Measurements from ENCODE around the gene DUSP28.

DNA sequence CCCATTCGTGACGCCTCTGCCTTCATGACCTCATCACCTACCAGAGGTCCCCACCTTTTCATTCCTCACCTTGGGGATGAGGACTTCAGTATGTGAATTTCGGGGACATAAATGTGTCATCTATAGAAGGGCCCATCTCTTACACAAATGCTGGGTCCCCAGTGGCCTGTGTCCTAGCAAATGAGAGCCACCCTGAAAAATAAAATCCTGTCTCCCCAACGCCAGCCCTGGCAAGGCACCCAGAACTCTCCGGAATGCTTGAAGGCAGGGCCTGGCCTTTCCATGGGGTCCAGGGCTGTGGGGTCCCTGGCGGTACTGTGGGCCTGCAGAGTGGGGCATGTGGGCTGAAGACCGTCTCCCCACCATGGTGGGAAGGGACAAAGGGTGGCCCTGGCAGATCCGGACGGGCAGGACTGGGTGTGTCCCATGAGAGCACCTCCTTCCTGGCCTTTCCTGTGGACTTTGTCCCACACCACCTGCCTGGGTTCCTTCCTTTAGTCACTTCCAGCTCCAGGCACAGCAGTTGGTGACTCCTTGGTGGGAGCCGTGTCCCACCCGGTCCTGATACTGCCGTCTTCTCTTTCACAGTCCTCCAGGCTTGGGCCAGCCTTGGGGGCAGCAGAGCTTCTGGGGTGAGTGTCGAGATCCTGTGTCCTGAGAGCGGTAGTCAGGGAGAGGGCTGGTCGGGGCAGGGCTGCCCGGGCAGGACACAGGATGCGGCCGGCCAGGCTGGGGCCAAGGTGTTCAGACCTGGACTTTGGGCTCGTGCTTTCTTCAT lies 45.0 kb downstream of the DUSP28 start:
- no peak for TF ChIP-seq TARDBP (IDR thresholded peaks at IDR 0.05)
- TF ChIP-seq FOXM1 (IDR thresholded peaks at IDR 0.05; ENCODE audit: borderline replicate concordance) = no peak

Data from HEK293T (cell line).